ENCODE measurements around the gene KRTAP22-2. TPM values are rescaled to one million over a fixed set of nuclear protein-coding genes. Genes with fewer than 3 reads are reported as not detected.

Gene KRTAP22-2
- total RNA-seq, 1 experiment from 2014 or later, result not detected

DNA sequence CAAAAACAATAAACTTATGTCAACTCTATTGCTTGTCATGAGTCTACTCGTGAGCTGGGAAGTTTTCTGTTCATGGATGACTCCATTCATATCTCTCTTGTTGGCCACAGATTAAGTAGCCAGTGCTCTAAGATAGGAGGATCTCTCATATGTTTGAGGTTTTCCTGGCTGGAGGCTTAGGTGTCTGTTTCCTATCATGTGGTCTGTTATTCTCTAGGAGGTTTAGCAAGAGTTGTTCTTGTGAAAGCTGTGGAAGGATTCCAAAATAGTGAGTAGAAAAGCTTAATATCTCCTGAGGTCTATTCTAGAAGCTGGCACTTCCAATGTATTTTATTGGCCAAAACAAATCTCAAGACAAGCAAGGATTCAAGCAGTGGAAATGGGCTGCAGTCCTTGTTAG lies 39.0 kb upstream of the KRTAP22-2 start:
- H3K9me3 ChIP-seq, result no peaks in the 10 kb centered on the region
- intact Hi-C loops (cut with micrococcal nuclease; ENCODE audit: unreplicated experiment), result no loop called here
- no peaks in the 10 kb centered on the region for H3K36me3 ChIP-seq (ENCODE audit: control insufficient read depth, insufficient read depth, low read length)
- ChIA-PET CTCF (no interaction called here), POLR2A (no interaction called here)
- H3K27me3 ChIP-seq (replicated peaks; ENCODE audit: control insufficient read depth, insufficient read depth, low read length), result no peaks in the 10 kb centered on the region
- Mint-ChIP-seq H3K4me3 (ENCODE audit: unreplicated experiment) (no peak overlapping the region), H3K4me1 (ENCODE audit: low read depth, unreplicated experiment) (no peaks in the 10 kb centered on the region), H3K27me3 (ENCODE audit: insufficient read depth, unreplicated experiment) (peaks cover 3% of the 10 kb centered on the region), H3K9me3 (ENCODE audit: unreplicated experiment) (no peaks in the 10 kb centered on the region), H3K36me3 (ENCODE audit: insufficient read depth, unreplicated experiment) (no peaks in the 10 kb centered on the region), H3K27ac (ENCODE audit: unreplicated experiment) (no peak overlapping the region)
- DNase-seq, result no peak
- BruUV-seq (replicated peaks), result no TSS peak
- no peak overlapping the region for H3K4me3 ChIP-seq (ENCODE audit: low read depth, low read length)
- H3K4me1 ChIP-seq, result no peaks in the 10 kb centered on the region
- TF ChIP-seq CTCF (IDR thresholded peaks at IDR 0.05; ENCODE audit: insufficient read depth in 1 of 2, low read depth in 1 of 2, low read length in 1 of 2, severe bottlenecking in 1 of 2, unreplicated experiment in 1 of 2), result no peak

GRCh38 chr21:30628109-30628508 lies 37.9 kb upstream of the KRTAP22-2 start:
- Mint-ChIP-seq H3K4me1 (ENCODE audit: low read depth, unreplicated experiment) (no peaks in the 10 kb centered on the region), H3K9me3 (ENCODE audit: unreplicated experiment) (no peaks in the 10 kb centered on the region), H3K4me3 (ENCODE audit: unreplicated experiment) (no peak overlapping the region), H3K27ac (ENCODE audit: unreplicated experiment) (no peak overlapping the region), H3K36me3 (ENCODE audit: insufficient read depth, unreplicated experiment) (no peaks in the 10 kb centered on the region), H3K27me3 (ENCODE audit: insufficient read depth, unreplicated experiment) (peaks cover 3% of the 10 kb centered on the region)
- BruUV-seq (replicated peaks), result no TSS peak
- no peaks in the 10 kb centered on the region for H3K36me3 ChIP-seq (ENCODE audit: control insufficient read depth, insufficient read depth, low read length)
- ChIA-PET POLR2A (no interaction called here), CTCF (no interaction called here)
- no peaks in the 10 kb centered on the region for H3K9me3 ChIP-seq
- no peaks in the 10 kb centered on the region for H3K4me1 ChIP-seq
- intact Hi-C loops (cut with micrococcal nuclease; ENCODE audit: unreplicated experiment), result no loop called here
- TF ChIP-seq CTCF (IDR thresholded peaks at IDR 0.05; ENCODE audit: insufficient read depth in 1 of 2, low read depth in 1 of 2, low read length in 1 of 2, severe bottlenecking in 1 of 2, unreplicated experiment in 1 of 2), result no peak
- H3K27me3 ChIP-seq (replicated peaks; ENCODE audit: control insufficient read depth, insufficient read depth, low read length), result no peaks in the 10 kb centered on the region
- H3K4me3 ChIP-seq (ENCODE audit: low read depth, low read length), result no peak overlapping the region
- no peak for DNase-seq

GRCh38 chr21:30625449-30626165 lies 35.4 kb upstream of the KRTAP22-2 start:
- no peaks in the 10 kb centered on the region for H3K27me3 Mint-ChIP-seq (ENCODE audit: insufficient read depth, unreplicated experiment)
- H3K4me3 Mint-ChIP-seq (ENCODE audit: unreplicated experiment), result no peak overlapping the region
- no TSS peak for BruUV-seq (replicated peaks)

More at GRCh38 chr21:30625449-30626165, 35.4 kb upstream of the KRTAP22-2 start:
- H3K27ac Mint-ChIP-seq (ENCODE audit: unreplicated experiment), result no peak overlapping the region
- no peak for TF ChIP-seq CTCF (IDR thresholded peaks at IDR 0.05; ENCODE audit: insufficient read depth in 1 of 2, low read depth in 1 of 2, low read length in 1 of 2, severe bottlenecking in 1 of 2, unreplicated experiment in 1 of 2)
- no peaks in the 10 kb centered on the region for H3K4me1 Mint-ChIP-seq (ENCODE audit: low read depth, unreplicated experiment)
- Histone ChIP-seq H3K36me3 (ENCODE audit: control insufficient read depth, insufficient read depth, low read length) (no peaks in the 10 kb centered on the region), H3K27me3 (replicated peaks; ENCODE audit: control insufficient read depth, insufficient read depth, low read length) (no peaks in the 10 kb centered on the region), H3K4me3 (ENCODE audit: low read depth, low read length) (no peak overlapping the region), H3K9me3 (no peaks in the 10 kb centered on the region), H3K4me1 (no peaks in the 10 kb centered on the region)
- ChIA-PET POLR2A (no interaction called here), CTCF (no interaction called here)
- no peaks in the 10 kb centered on the region for H3K9me3 Mint-ChIP-seq (ENCODE audit: unreplicated experiment)
- DNase-seq, result no peak
- intact Hi-C loops (cut with micrococcal nuclease; ENCODE audit: unreplicated experiment), result no loop called here
- H3K36me3 Mint-ChIP-seq (ENCODE audit: insufficient read depth, unreplicated experiment), result no peaks in the 10 kb centered on the region
